NCI-H2196 treated with DMSO at 0.1 percent for 48 hours (cell line): ENCODE measurements around the gene EARS2.
A peak's percentile ranks its signal among the peaks of the same experiment; 100 is the strongest.
"Not testable (repeated sequence)": the region's sequence is repeated elsewhere in the genome, so short reads cannot be mapped to it uniquely, and the experiment has no call there.

ENCODE experiments used
- DNase-seq: peaks from one replicate; lab custom pipeline; 2025; ENCODE audit not compliant: unreplicated experiment; lab: John Stamatoyannopoulos, UW

The EARS2 gene

DNA sequence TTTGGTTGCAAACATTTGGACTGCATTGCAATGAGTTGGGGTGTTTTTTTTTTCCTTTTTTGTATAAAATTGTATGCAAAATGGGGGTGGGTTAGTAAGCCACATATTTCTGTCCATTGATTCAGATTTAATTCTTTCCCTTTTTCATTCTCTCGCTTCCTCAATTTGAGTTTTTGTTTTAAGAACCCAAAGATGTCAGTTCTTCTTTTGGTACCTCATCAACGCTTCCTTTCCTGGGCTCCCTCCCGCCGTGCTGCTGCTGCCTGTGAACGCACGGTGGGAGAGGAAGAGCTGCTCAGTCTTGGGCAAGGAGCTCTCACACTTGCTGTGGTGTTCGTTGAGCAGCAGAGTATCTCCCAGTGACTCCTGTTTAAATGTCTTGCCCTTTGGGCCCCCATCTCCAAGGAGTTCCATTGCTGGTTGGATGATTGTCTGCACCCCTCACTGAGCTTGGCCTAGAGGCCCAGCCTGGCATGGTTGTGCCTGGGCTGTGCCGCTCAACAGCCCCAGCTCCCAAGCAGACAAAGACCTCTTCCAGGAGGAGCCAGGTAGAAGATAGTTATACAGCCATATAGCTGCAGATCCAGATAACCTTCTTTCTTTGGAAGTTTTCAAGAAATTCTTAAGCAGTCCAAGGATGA lies 14.0 kb upstream of the EARS2 start:
- DNase-seq, result no peak

DNA sequence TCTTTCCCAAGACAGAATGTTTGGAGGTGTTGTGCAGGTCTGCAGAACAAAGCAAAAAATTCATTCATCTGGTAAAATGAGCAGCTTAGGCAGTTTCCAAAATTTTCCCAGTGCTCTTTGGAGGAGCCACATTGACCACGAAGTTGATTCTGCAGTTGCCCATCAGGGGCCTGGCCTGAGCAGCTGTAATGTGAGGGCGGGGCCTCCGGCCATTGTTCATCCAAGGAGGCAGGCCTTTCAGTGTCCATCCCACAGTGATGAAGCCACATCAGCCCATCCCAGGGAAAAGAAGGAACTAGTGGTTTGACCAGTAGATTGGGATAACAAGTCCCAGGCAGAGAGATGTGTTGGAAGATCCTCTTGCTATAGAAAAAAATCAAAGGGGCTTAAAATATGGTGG lies 10.5 kb upstream of the EARS2 start:
- DNase-seq, result no peak

DNA sequence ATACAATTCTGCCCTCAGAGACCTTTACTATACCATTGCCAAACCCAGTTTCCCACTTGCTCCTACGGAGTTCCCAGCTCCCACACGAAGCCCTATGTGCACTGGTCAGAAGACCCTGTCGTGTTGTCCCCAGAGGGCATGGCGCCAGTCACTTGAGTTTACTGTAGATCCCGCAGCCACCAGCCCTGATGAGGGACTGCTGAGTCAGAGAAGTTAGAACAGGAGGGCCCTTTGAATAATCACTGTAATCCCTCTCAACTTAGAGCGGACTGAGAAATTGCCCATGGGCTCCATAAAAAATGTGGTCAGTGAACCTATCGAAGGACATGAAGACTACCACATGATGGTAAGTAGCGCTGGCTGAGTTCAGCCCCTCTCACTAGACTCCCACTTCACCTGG lies 9.6 kb upstream of the EARS2 start:
- DNase-seq, result no peak

DNA sequence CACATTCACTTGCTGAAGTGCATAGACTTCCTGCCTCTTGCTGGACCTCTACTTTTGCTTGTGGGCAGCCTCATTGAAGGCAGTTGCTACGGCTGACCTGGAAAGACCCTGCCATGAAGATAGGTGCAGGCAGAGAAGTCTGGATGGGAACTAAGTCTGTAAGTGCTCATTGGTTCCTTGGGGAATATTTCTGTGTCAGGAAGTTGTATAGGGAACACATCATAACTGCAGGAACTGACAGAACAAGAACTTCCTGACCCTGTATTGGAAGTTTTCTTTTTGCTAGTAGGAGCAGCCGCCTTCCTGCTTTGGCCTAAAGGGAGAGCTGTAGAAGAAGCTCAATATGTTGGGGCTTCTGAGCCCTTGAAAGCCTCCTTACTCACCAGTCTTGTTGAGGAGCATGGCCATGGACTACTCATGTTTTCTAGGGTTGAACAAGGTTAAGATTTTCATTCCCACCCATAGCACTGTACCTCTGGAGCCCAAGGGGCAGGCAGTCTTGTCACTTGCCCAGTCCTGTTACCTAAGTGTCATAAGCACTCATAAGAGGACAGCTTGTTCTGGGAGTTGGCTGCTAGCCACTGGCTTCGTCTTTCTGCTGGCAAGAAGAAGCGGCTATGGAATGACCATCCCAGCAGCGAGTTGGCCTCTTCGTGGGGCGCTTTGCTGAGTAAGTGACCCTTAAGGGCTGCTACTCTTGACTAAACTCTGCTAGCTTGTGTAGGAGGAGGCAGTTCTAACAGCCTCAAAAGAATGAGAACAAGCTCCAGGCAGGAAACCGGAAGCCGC lies 7.6 kb upstream of the EARS2 start:
- DNase-seq, result no peak

DNA sequence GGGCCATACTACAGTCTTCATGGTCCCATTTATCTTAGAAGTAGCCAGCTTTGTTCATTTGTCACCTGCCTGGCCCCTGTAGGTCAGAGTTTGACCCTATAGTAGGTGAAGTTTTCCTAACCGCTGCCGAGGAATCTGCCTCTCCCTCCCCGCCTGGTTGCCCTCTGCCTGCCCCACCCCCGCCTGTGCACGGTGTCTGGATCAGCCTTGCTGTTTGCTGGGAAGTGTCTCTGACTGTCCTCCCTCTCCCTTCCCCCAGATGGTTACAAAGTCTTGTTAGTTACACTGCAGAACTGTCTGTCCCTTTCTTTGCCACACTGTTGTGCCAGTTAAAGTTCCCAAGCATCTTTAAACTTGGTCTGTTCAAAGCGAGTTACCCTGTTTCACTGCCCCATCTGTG lies 6.0 kb upstream of the EARS2 start:
- no peak for DNase-seq

DNA sequence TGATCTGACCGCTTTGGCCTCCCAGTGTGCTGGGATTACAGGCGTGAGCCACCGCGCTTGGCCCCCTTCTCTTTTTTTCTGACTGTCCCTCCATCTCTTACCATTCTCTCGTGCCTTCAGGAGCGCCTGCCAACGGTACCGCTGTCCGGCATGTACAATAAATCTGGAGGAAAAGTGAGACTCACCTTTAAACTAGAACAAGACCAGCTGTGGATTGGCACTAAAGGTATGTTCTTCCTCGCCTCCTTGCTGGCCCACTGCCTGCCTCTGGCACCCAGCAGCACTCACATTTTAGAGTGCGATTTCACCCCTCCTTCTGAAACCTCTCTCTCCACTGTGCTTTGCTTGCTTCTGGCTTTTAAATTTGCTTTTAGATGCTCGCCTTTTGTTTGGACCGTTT lies 5.4 kb upstream of the EARS2 start:
- DNase-seq, result no peak

DNA sequence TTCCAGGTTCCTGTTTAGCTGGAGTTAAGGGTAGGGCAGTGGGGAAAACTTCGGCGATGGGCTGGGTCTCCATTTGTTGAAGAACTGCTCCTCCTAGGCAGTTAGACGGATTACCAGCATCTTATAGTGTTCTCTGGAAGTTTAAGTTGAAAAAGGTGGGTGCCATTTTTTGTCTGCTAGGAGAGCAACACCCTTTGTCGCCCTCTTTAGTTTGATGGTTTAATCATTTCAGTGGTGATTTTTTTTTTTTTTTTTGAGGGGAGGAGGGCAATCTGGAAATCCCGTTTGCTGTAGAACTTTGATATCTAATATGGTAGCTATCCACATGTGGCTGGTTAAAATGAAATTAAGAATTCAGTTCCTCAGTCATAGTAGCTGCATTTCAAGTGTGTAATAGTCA lies 4.4 kb upstream of the EARS2 start:
- DNase-seq, result no peak

DNA sequence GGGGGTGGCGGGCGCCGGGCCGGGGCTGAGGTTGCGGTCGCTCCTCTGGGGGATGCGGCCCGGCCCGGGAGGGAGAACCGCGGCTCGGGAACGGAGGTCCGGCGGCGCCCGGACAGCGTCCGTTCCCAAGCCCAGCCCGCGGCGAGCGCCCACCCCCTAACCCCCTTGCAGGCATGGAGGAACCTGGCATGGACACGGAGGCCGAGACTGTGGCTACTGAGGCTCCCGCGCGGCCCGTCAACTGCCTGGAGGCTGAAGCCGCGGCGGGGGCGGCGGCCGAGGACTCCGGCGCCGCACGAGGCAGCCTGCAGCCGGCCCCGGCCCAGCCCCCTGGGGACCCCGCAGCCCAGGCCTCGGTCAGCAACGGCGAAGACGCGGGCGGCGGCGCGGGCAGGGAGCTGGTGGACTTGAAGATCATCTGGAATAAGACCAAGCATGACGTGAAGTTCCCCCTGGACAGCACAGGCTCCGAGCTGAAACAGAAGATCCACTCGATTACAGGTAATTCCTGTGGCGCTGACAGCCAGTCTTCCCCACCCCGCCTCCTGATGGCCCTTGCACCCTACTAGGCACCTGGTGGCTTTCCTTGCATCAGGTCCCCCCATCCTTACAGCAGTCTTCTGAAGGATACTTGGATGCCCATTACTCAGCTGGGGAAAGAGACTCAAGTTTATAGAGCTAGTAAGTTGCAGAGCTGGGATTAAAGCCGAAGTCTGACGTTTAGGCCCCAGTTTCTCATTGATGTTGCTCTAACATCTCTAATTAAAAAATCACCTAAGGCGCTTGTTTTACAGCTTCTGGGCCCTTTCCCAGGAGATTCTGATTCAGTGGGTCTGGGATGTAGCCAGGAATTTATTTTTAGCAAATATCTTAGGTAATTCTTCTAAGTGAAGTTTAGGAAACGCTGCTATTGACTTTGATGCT lies 891 bp upstream of the EARS2 start:
- DNase-seq, result no peak

DNA sequence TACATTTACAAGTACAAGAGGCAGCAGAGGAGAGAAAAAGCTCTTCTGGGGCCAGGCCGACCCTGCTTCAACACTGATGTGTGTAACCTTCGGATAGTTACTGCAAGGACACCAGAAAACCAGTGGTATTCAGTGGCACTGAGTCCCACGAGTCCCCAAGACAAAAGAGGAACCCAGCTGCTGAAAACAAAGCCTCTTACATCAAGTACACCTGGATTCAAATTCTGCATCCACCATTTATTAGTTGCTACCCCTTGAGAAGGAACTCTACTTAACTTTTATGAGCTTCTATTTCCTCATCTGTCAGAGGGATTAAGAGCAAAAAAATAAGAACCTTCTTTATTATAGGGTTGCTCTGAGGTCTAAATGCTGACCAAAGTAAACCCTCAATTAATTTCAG lies 2.6 kb downstream of the EARS2 start:
- no peak for DNase-seq

DNA sequence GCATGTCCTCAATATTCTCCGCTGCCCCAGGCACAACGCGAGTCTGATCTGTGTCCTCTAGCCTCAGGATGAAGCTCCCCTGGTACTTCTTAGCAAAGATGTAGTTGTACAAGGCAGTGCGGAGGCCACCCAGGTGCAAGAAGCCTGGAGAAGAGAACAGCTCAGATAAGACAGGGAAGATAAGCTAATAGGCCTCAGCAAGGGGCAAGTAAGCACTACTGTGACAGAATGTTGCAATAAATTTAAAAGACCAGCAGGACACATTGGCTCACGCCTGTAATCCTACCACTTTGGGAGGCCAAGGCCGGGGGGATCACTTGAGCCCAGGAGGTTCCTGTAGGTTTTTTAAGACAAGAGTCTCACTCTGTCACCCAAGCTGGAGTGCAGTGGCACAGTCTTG lies 5.0 kb downstream of the EARS2 start:
- DNase-seq, result no peak

DNA sequence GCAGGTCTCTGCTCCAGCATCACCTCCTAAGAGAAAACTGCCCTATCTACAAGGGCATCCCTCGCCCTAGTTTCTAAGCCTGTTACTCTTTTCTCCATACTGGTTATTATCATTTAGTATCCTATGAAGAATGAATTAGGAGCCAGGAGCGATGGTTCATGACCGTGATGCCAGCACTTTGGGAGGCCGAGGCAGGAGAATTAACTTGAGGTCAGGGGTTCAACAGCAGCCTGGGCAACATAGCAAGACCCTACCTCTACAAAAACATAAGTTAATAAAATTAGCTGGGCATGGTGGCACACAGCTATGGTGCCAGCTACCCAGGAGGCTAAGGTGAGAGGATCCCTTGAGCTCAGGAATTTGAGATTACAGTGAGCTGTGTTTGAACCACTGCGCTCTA lies 7.2 kb downstream of the EARS2 start:
- DNase-seq, result no peak

DNA sequence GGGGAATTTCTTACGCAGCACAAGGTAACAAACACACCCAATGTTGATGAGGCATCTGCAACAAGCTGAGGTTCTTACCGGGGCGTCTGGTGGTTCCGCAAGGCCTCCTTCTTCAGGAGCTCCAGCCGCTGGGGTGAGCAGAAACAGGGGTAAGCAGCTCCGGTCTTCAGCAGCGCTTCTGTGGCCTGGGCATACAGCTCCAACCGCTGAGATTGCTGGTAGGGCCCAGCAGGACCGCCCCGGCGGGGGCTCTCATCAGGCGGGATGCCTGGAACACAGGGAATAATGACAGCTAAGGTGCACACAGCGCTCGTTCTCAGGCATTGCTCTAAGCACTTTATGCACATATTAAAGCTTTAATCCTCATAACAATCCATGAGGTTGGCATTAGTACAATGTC lies 12.7 kb downstream of the EARS2 start:
- no peak for DNase-seq

DNA sequence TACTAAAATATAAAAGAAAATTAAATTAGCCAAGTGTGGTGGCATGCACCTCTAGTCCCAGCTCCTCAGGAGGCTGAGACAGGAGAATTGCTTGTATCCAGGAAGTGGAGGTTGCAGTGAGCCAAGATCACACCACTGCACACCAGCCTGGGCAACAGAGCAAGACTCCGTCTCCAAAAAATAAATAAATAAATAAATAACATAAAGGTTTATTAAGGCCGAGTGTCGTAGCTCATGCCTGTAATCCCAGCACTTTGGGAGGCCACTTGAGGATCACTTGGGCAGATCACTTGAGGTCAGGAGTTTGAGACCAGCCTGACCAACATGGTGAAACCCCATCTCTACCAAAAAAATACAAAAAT lies 16.4 kb downstream of the EARS2 start:
- DNase-seq, result not testable (repeated sequence)

DNA sequence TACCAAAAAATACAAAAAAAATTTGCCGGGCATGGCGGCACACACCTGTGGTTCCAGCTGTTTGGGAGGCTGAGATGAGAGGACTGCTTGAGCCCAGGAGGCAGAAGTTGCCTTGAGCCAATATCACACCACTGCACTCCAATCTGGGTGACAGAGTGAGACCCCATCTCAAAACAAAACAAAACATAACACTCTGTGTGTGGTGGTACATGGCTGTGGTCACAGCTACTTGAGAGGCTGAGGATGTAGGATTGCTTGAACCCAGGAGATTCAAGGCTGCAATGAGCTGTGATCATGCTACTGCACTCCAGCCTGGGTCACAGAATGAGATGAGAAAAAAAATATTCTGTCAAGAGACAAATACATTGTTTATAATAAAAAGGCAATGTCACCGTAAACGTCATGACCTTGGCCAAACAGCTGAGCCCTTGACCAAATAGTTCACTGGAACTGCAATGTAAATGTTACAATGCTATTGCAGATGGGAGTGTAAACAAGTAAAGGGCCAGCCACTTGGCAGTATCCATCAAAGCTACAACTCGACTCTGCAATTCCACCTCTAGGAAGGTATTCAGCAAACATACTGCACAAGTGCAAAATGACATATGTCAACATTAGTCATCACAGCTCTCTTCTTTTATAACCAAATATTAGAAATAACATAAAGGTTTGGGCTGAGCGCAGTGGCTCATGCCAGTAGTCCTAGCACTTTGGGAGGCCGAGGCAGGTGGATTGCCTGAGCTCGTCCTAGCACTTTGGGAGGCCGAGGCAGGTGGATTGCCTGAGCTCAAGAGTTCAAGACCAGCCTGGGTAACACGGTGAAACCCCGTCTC lies 16.9 kb downstream of the EARS2 start:
- DNase-seq, result peak; percentile 30

DNA sequence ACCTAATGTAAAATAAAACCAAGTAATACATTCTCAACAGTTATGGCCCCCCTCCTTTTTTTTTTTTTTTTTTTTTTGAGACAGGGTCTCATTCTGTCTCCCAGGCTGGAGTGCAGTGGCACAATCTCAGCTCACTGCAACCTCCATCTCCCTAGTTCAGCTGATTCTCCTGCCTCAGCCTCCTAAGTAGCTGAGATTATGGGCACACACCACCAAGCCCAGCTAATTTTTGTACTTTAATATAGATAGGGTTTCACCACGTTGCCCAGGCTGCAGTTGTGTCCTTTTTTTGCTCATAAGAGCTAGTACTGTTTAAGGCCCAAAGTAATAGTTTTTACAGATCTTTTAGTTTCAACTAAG lies 18.3 kb downstream of the EARS2 start:
- DNase-seq, result no peak

DNA sequence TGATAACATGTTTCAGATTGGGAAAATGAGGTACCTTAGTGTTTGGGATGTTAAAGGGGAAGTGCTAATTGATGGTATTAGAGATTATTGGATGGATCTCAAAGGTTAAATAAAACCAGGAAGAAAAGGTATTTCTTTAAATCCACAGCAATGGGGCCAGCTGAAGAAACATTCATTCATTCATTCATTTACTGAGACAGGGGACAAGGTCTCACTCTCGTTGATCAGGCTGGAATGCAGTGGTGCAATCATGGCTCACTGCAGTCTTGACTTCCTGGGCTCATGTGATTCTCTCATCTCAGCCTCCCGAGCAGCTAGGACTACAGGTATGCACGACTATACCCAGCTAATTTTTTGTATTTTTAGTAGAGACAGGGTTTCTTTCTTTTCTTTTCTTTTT lies 19.8 kb downstream of the EARS2 start:
- no peak for DNase-seq

DNA sequence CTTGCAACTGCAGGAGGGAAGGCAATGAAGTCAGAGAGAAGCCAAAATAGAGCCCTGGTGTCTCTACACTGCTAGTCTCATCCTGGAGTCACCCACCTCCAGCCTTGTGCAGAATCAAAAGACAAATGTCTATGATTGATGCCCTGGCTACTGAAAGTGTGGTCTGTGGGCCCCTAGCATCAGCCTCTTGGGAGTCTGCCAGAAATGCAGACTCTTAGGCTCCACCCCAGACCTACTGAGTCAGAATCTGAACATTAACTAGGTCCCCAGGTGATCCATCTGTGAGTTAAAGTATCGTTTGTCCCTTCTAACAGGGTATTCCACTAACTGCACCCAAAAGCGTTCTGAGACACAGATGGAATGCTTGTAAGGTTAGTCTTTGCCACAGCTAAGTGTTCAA lies 21.2 kb downstream of the EARS2 start:
- DNase-seq, result no peak

DNA sequence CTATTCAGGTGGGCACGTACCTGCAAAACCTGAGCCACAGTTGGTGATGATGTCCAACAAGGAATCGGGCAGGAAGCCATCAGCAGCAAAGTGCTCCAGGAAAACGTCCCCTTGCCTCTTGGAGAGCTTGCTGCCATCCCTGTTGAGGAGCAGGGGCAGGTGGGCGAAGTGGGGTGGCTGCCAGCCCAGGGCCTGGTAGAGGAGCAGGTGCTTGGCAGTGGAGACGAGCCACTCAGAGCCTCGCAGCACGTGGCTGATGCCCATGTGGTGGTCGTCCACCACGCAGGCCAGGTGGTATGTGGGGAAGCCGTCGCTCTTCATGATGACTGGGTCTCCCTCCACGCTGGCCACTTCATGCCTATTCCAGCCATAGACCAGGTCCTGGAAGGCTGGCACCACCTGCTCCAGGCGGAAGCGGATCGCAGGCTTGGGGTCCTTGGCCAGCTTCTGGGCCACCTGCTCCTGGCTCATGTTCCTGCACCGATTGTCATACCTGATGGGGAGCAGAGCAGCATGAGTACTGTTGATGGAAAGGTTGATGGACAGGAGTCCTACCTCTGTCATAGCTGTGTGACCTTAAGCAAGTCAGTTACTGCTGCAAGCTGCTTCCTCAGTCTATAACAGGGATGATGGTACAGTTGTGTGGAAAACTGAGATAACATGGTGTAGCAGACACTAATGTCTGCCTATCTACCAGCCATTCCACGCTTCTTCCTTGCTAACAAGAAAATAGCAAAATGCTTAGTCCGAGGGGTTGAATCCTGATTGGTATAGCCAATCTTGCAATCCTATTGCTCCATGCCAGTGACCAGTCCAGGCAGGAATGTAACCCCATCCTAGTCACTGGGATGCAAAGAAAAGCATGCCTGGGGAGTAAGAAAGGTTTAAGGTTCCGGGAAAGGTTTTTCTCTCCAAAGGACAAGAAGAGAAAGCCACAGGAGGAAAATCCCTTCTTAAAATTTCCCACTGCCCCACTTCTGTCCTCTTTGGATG lies 22.0 kb downstream of the EARS2 start:
- no peak for DNase-seq

DNA sequence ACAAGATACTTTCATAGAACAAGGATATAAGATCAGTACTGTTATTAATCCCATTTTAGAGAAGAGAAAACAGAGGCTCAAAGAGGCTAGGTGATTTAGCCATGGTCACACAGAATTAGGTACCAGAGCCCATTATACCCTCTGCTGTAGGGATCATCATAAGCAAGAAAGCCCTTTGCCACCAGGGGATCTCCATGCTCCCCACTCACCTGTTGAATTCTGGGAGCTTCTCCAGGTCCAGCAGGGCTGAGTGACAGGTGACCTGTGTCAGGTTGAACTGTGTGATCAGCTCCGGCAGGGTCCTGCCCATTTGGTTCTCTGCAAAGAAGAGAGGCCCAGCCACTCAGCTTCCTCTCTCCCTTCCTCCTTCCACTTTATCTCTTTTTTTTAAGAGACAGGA lies 24.7 kb downstream of the EARS2 start:
- no peak for DNase-seq

DNA sequence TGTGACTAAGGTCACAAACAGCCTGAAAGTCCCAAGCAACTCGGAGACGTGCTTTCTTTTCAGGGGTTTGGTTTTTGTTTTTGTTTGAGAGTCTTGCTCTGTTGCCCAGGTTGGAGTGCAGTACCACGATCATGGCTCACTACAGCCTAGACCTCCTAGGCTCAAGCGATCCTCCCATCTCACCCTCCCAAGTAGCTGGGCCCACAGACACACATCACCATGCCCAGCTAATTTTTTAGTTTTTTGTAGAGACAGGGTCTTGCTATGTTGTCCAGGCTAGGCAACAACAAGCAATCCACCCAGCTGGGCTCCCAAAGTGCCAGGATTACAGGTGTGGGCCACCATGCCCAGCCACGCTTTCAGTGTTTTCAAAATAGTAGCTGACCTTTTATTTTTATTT lies 27.1 kb downstream of the EARS2 start:
- DNase-seq, result no peak
